DMS53 (cell line): ENCODE measurements around the gene PYURF.

Experiments used
- DNase-seq: peaks from one replicate; lab custom pipeline; 2025; lab: John Stamatoyannopoulos, UW

The PYURF gene

GRCh38 chr4:88511236-88511635 lies 12.3 kb downstream of the PYURF start:
- DNase-seq = no peak

- no peak for DNase-seq
Measured at GRCh38 chr4:88503344-88503743, 20.2 kb downstream of the PYURF start.

- DNase-seq = no peak
Measured at GRCh38 chr4:88497859-88498409, 25.6 kb downstream of the PYURF start.

- DNase-seq = no peak
Measured at GRCh38 chr4:88489100-88489761, 34.3 kb downstream of the PYURF start.

- DNase-seq = no peak
Measured at GRCh38 chr4:88481537-88481936, 42.0 kb downstream of the PYURF start.

GRCh38 chr4:88478247-88478646 lies 45.3 kb downstream of the PYURF start:
- DNase-seq = no peak

- DNase-seq = no peak
Measured at GRCh38 chr4:88477229-88477860, 46.2 kb downstream of the PYURF start.
